Measurements from ENCODE around the gene USP32. TPM values are rescaled to one million over a fixed set of nuclear protein-coding genes. Genes with fewer than 3 reads are reported as not detected.
A peak's percentile ranks its signal among the peaks of the same experiment; 100 is the strongest.

USP32 gene
- total and polyA plus RNA-seq, 2 of the 8 experiments (the other 6 are each of a cell fraction or from before 2014, with no cell fraction given) = 29.6 to 112 TPM

DNA sequence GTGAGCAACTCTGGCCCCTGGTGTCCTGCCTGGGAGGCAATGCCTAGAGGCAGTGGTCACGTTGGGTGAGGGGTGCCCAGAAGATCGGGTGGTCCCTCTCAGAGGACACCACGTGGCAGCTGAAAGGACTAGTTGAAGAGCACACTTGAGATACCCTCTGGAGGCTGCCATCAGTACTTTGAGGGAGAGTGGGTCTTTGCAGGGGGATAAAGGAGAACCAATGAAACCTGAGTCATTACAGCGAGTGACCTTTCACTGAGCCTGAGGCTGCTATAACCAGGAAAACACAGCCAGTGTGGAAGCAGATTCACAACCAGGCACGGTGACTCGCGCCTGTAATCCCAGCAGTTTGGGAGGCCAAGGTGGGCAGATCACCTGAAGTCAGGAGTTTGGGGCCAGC lies 223.3 kb downstream of the USP32 start:
- TF ChIP-seq TAF1 (IDR thresholded peaks at IDR 0.05; ENCODE audit: low read depth, low read length) (peak; percentile 54), RXRA (IDR thresholded peaks at IDR 0.05; ENCODE audit: insufficient read depth, low read depth, low read length) (no peak), HDAC6 (IDR thresholded peaks at IDR 0.05; ENCODE audit: low read depth, low read length) (no peak)
- TF ChIP-seq, protein P1, sequence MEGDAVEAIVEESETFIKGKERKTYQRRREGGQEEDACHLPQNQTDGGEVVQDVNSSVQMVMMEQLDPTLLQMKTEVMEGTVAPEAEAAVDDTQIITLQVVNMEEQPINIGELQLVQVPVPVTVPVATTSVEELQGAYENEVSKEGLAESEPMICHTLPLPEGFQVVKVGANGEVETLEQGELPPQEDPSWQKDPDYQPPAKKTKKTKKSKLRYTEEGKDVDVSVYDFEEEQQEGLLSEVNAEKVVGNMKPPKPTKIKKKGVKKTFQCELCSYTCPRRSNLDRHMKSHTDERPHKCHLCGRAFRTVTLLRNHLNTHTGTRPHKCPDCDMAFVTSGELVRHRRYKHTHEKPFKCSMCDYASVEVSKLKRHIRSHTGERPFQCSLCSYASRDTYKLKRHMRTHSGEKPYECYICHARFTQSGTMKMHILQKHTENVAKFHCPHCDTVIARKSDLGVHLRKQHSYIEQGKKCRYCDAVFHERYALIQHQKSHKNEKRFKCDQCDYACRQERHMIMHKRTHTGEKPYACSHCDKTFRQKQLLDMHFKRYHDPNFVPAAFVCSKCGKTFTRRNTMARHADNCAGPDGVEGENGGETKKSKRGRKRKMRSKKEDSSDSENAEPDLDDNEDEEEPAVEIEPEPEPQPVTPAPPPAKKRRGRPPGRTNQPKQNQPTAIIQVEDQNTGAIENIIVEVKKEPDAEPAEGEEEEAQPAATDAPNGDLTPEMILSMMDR (IDR thresholded peaks at IDR 0.05; ENCODE audit: control extremely low read depth in 1 of 3, insufficient read depth in 1 of 3, low read depth in 1 of 3, low read length in 3 of 3) = peak in 1 of 3 experiments; percentile 2; a peak in 1 of 4 replicates
- Histone ChIP-seq H3K4ac (replicated peaks; ENCODE audit: insufficient read length, low read depth, low read length) (no peak overlapping the region), H3K36me3 (ENCODE audit: control insufficient read depth in 2 of 4, insufficient read depth in 4 of 4, low read length in 3 of 4) (no peaks in the 10 kb centered on the region), H3K23me2 (ENCODE audit: low read depth, low read length) (no peaks in the 10 kb centered on the region; the same call in 1 of the 2 replicates), H3K27ac (ENCODE audit: low read depth, low read length) (no peak overlapping the region), H2AK5ac (ENCODE audit: low read depth, low read length) (no peak overlapping the region), H3K79me2 (ENCODE audit: control insufficient read depth in 1 of 2, insufficient read depth in 2 of 2, low read length in 2 of 2) (no peaks in the 10 kb centered on the region), H3K14ac (ENCODE audit: insufficient read length) (no peak overlapping the region), H3K9me3 (ENCODE audit: insufficient read depth in 2 of 2, low read depth in 1 of 2, low read length in 1 of 2) (no peaks in the 10 kb centered on the region), H2AFZ (ENCODE audit: low read length) (peak overlapping the region; percentile 79; the same call in 1 of the 2 replicates), H3K27me3 (replicated peaks in 1 of 4; ENCODE audit: control insufficient read depth in 3 of 4, extremely low read depth in 1 of 4, insufficient read depth in 3 of 4, low read length in 3 of 4) (no peaks in the 10 kb centered on the region), H4K5ac (ENCODE audit: insufficient read length, low read depth, low read length) (no peak overlapping the region), H2BK120ac (replicated peaks; ENCODE audit: low read depth, low read length) (no peak overlapping the region), H2BK20ac (ENCODE audit: low read length) (no peak overlapping the region), H3K18ac (ENCODE audit: extremely low read depth, low read length) (no peak overlapping the region), H2BK12ac (ENCODE audit: low read depth, low read length) (0 out of 2 replicates have a peak overlapping the region, but pooled peaks have one; percentile 44), H4K20me1 (replicated peaks in 1 of 2; ENCODE audit: control insufficient read depth in 1 of 2, insufficient read depth in 2 of 2, low read length in 2 of 2) (no peaks in the 10 kb centered on the region), H2BK15ac (ENCODE audit: low read length) (no peak overlapping the region), H3K23ac (ENCODE audit: insufficient read length) (no peak overlapping the region), H3K4me1 (replicated peaks in 1 of 4; ENCODE audit: control insufficient read depth in 3 of 4, insufficient read depth in 4 of 4, low read length in 3 of 4) (peaks cover 0 to 7% (median 3%) of the 10 kb centered on the region in 4 experiments; a peak in 4 of 7 replicates), H3K9ac (replicated peaks in 1 of 4; ENCODE audit: extremely low read depth in 1 of 4, low read depth in 3 of 4, low read length in 3 of 4) (no peak overlapping the region; a peak in 1 of 7 replicates), H3K4me3 (ENCODE audit: extremely low read depth in 1 of 4, insufficient read depth in 2 of 4, low read depth in 3 of 4, low read length in 4 of 4) (no peak overlapping the region), H4K8ac (ENCODE audit: extremely low read depth, insufficient read depth, low read length) (no peak overlapping the region), H3K79me1 (ENCODE audit: low read depth, low read length) (no peaks in the 10 kb centered on the region), H4K91ac (replicated peaks; ENCODE audit: insufficient read length, low read length) (no peak overlapping the region), H2BK5ac (ENCODE audit: low read depth, low read length) (no peak overlapping the region), H3K4me2 (ENCODE audit: insufficient read depth in 1 of 2, low read depth in 2 of 2, low read length in 2 of 2) (no peak overlapping the region), H3K56ac (replicated peaks; ENCODE audit: insufficient read length, low read depth, low read length) (no peak overlapping the region)
- DNase-seq (ENCODE audit: low read depth in 1 of 2, low spot score in 2 of 2) (no peak), FAIRE-seq (no peak)
- WGBS, 2 experiments (ENCODE audit: extremely low coverage in 1 of 2, insufficient coverage in 1 of 2, insufficient read length in 1 of 2, insufficient replicate concordance in 2 of 2, low coverage in 1 of 2, low lambda C conversion rate in 2 of 2, missing lambda C conversion rate in 1 of 2) = 74% methylated on average over 7 of the region's 7 CpGs; no CpG with 5 or more reads in 1 of the 2 experiments
- ChIA-PET POLR2A (ENCODE audit: partially characterized antibody) (no interaction called here), CTCF (ENCODE audit: partially characterized antibody) (interaction anchor here (3.6 to 6.6 kb wide), 2 partner anchors 26 to 31 kb away, joined by 15 to 61 read pairs; no protein-coding TSS in a partner anchor)
